ENCODE data around the gene TMEM174. TPM values are rescaled to one million over a fixed set of nuclear protein-coding genes. Genes with fewer than 3 reads are reported as not detected.

The TMEM174 gene
- total RNA-seq, 1 donor from 2014 or later = not detected

- Mint-ChIP-seq H3K4me3 (no peak overlapping the region), H3K36me3 (no peaks in the 10 kb centered on the region)
These were observed 29.3 kb upstream of the TMEM174 start for GRCh38 chr5:73143716-73144115.

GRCh38 chr5:73149540-73149939, 23.5 kb upstream of the TMEM174 start:
- Mint-ChIP-seq H3K27me3 (ENCODE audit: low read depth) (peaks cover 3% of the 10 kb centered on the region), H3K4me1 (no peaks in the 10 kb centered on the region), H3K27ac (no peak overlapping the region), H3K4me3 (no peak overlapping the region), H3K9me3 (no peaks in the 10 kb centered on the region), H3K36me3 (no peaks in the 10 kb centered on the region)
- DNase-seq (ENCODE audit: low spot score in 2 of 2, unreplicated experiment in 2 of 2) = no peak
- no peak for TF ChIP-seq CTCF (IDR thresholded peaks at IDR 0.05; ENCODE audit: unreplicated experiment)

More at GRCh38 chr5:73143716-73144115, 29.3 kb upstream of the TMEM174 start:
- no peak for TF ChIP-seq CTCF (IDR thresholded peaks at IDR 0.05; ENCODE audit: unreplicated experiment)
- Mint-ChIP-seq H3K9me3 (no peaks in the 10 kb centered on the region), H3K27me3 (ENCODE audit: low read depth) (peaks cover 3% of the 10 kb centered on the region), H3K4me1 (no peaks in the 10 kb centered on the region), H3K27ac (no peak overlapping the region)
- no peak for DNase-seq (ENCODE audit: low spot score in 2 of 2, unreplicated experiment in 2 of 2)

- Mint-ChIP-seq H3K27me3 (ENCODE audit: low read depth) (peaks cover 3% of the 10 kb centered on the region), H3K4me3 (no peak overlapping the region), H3K9me3 (no peaks in the 10 kb centered on the region), H3K27ac (no peak overlapping the region), H3K36me3 (no peaks in the 10 kb centered on the region), H3K4me1 (no peaks in the 10 kb centered on the region)
- DNase-seq (ENCODE audit: low spot score in 2 of 2, unreplicated experiment in 2 of 2) = no peak
- TF ChIP-seq CTCF (IDR thresholded peaks at IDR 0.05; ENCODE audit: unreplicated experiment) = no peak
These were observed 22.1 kb upstream of the TMEM174 start for GRCh38 chr5:73150876-73151275.

- peaks cover under 1% of the 10 kb centered on the region for H3K27me3 Mint-ChIP-seq (ENCODE audit: low read depth)
- H3K9me3 Mint-ChIP-seq = no peaks in the 10 kb centered on the region
- H3K27ac Mint-ChIP-seq = no peak overlapping the region
- DNase-seq (ENCODE audit: low spot score in 2 of 2, unreplicated experiment in 2 of 2) = no peak
- H3K4me3 Mint-ChIP-seq = no peak overlapping the region
- H3K36me3 Mint-ChIP-seq = no peaks in the 10 kb centered on the region
- H3K4me1 Mint-ChIP-seq = no peaks in the 10 kb centered on the region
- no peak for TF ChIP-seq CTCF (IDR thresholded peaks at IDR 0.05; ENCODE audit: unreplicated experiment)
These were observed 21.1 kb upstream of the TMEM174 start for GRCh38 chr5:73151766-73152410.

- no peak for TF ChIP-seq CTCF (IDR thresholded peaks at IDR 0.05; ENCODE audit: unreplicated experiment)
- H3K4me3 Mint-ChIP-seq = no peak overlapping the region
- H3K27me3 Mint-ChIP-seq (ENCODE audit: low read depth) = no peaks in the 10 kb centered on the region
- no peaks in the 10 kb centered on the region for H3K9me3 Mint-ChIP-seq
- H3K36me3 Mint-ChIP-seq = no peaks in the 10 kb centered on the region
- DNase-seq (ENCODE audit: low spot score in 2 of 2, unreplicated experiment in 2 of 2) = no peak
- no peaks in the 10 kb centered on the region for H3K4me1 Mint-ChIP-seq
- no peak overlapping the region for H3K27ac Mint-ChIP-seq
These were observed 20.3 kb upstream of the TMEM174 start for GRCh38 chr5:73152411-73153388.

All from mesothelial cell of epicardium (in vitro differentiated cells).